Measurements from ENCODE around the gene POLA2. TPM values are rescaled to one million over a fixed set of nuclear protein-coding genes. Genes with fewer than 3 reads are reported as not detected.
"Not testable (repeated sequence)": the region's sequence is repeated elsewhere in the genome, so short reads cannot be mapped to it uniquely, and the experiment has no call there.

The POLA2 gene
- total and polyA plus RNA-seq, 5 donors: 5.7 to 13.1 (median 6.8) TPM

GRCh38 chr11:65242389-65242788 lies 19.4 kb upstream of the POLA2 start:
- ATAC-seq (no peak), DNase-seq (no peak)
- H3K27me3 ChIP-seq (ENCODE audit: control insufficient read depth, insufficient read depth): no peaks in the 10 kb centered on the region
- H3K4me1 ChIP-seq (ENCODE audit: control insufficient read depth, insufficient read depth, low read length): no peaks in the 10 kb centered on the region
- 74% methylated on average over 6 of the region's 6 CpGs for WGBS
- no peak overlapping the region for H3K4me3 ChIP-seq (ENCODE audit: low read length)
- no peaks in the 10 kb centered on the region for H3K9me3 ChIP-seq (ENCODE audit: control insufficient read depth, low read length)
- intact Hi-C loops (cut with DNase I): no loop called here
- H3K27ac ChIP-seq (ENCODE audit: low read length): no peak overlapping the region

GRCh38 chr11:65243797-65244196 lies 18.0 kb upstream of the POLA2 start:
- intact Hi-C loops (cut with DNase I): no loop called here
- WGBS: 61% methylated on average over 4 of the region's 4 CpGs
- no peak overlapping the region for H3K27ac ChIP-seq (ENCODE audit: low read length)

GRCh38 chr11:65245046-65245445 lies 16.7 kb upstream of the POLA2 start:
- intact Hi-C loops (cut with DNase I); ATAC-seq; H3K27me3 ChIP-seq (ENCODE audit: control insufficient read depth, insufficient read depth); H3K9me3 ChIP-seq (ENCODE audit: control insufficient read depth, low read length); H3K4me3 ChIP-seq (ENCODE audit: low read length); H3K27ac ChIP-seq (ENCODE audit: low read length); H3K4me1 ChIP-seq (ENCODE audit: control insufficient read depth, insufficient read depth, low read length); DNase-seq: not testable (repeated sequence)
- 93% methylated on average over 8 of the region's 8 CpGs for WGBS

More at GRCh38 chr11:65243797-65244196, 18.0 kb upstream of the POLA2 start:
- no peak for DNase-seq
- Histone ChIP-seq H3K27me3 (ENCODE audit: control insufficient read depth, insufficient read depth) (no peaks in the 10 kb centered on the region), H3K4me1 (ENCODE audit: control insufficient read depth, insufficient read depth, low read length) (no peaks in the 10 kb centered on the region), H3K4me3 (ENCODE audit: low read length) (no peak overlapping the region), H3K9me3 (ENCODE audit: control insufficient read depth, low read length) (no peaks in the 10 kb centered on the region)
- no peak for ATAC-seq

- H3K27me3 ChIP-seq (ENCODE audit: control insufficient read depth, insufficient read depth): no peaks in the 10 kb centered on the region
- DNase-seq (no peak), ATAC-seq (no peak)
- no peak overlapping the region for H3K4me3 ChIP-seq (ENCODE audit: low read length)
- no peaks in the 10 kb centered on the region for H3K9me3 ChIP-seq (ENCODE audit: control insufficient read depth, low read length)
- H3K27ac ChIP-seq (ENCODE audit: low read length): no peak overlapping the region
- no peaks in the 10 kb centered on the region for H3K4me1 ChIP-seq (ENCODE audit: control insufficient read depth, insufficient read depth, low read length)
- intact Hi-C loops (cut with DNase I): no loop called here
- WGBS: 83% methylated on average over 5 of the region's 5 CpGs
Measured at GRCh38 chr11:65246506-65246905, 15.3 kb upstream of the POLA2 start.

GRCh38 chr11:65248184-65248710 lies 13.5 kb upstream of the POLA2 start:
- ATAC-seq: peak; percentile 34 to 82
- 72% methylated on average over 9 of the region's 9 CpGs for WGBS
- H3K27me3 ChIP-seq (ENCODE audit: control insufficient read depth, insufficient read depth); H3K27ac ChIP-seq (ENCODE audit: low read length); intact Hi-C loops (cut with DNase I); H3K9me3 ChIP-seq (ENCODE audit: control insufficient read depth, low read length); DNase-seq; H3K4me3 ChIP-seq (ENCODE audit: low read length); H3K4me1 ChIP-seq (ENCODE audit: control insufficient read depth, insufficient read depth, low read length): not testable (repeated sequence)

- ATAC-seq (no peak), DNase-seq (no peak)
- intact Hi-C loops (cut with DNase I): no loop called here
- H3K4me3 ChIP-seq (ENCODE audit: low read length): no peak overlapping the region
- no peaks in the 10 kb centered on the region for H3K27me3 ChIP-seq (ENCODE audit: control insufficient read depth, insufficient read depth)
- 85% methylated on average over 9 of the region's 9 CpGs for WGBS
- no peak overlapping the region for H3K27ac ChIP-seq (ENCODE audit: low read length)
- no peaks in the 10 kb centered on the region for H3K9me3 ChIP-seq (ENCODE audit: control insufficient read depth, low read length)
- H3K4me1 ChIP-seq (ENCODE audit: control insufficient read depth, insufficient read depth, low read length): no peaks in the 10 kb centered on the region
Measured at GRCh38 chr11:65251476-65251875, 10.3 kb upstream of the POLA2 start.

GRCh38 chr11:65254724-65255123 lies 7.0 kb upstream of the POLA2 start:
- Histone ChIP-seq H3K9me3 (ENCODE audit: control insufficient read depth, low read length) (no peaks in the 10 kb centered on the region), H3K4me1 (ENCODE audit: control insufficient read depth, insufficient read depth, low read length) (no peaks in the 10 kb centered on the region), H3K27ac (ENCODE audit: low read length) (no peak overlapping the region), H3K27me3 (ENCODE audit: control insufficient read depth, insufficient read depth) (no peaks in the 10 kb centered on the region), H3K4me3 (ENCODE audit: low read length) (no peak overlapping the region)
- intact Hi-C loops (cut with DNase I): no loop called here
- 85% methylated on average over 6 of the region's 6 CpGs for WGBS
- DNase-seq (no peak), ATAC-seq (no peak)

GRCh38 chr11:65258988-65259387 lies 2.8 kb upstream of the POLA2 start:
- no peak overlapping the region for H3K27ac ChIP-seq (ENCODE audit: low read length)
- H3K4me1 ChIP-seq (ENCODE audit: control insufficient read depth, insufficient read depth, low read length): peaks cover 2% of the 10 kb centered on the region
- WGBS: 77% methylated on average over 5 of the region's 5 CpGs
- no peaks in the 10 kb centered on the region for H3K27me3 ChIP-seq (ENCODE audit: control insufficient read depth, insufficient read depth)
- intact Hi-C loops (cut with DNase I): no loop called here
- no peak overlapping the region for H3K4me3 ChIP-seq (ENCODE audit: low read length)
- DNase-seq (no peak), ATAC-seq (no peak)
- H3K9me3 ChIP-seq (ENCODE audit: control insufficient read depth, low read length): no peaks in the 10 kb centered on the region

- no peak for ATAC-seq
- H3K27ac ChIP-seq (ENCODE audit: low read length): no peak overlapping the region
- WGBS: 97% methylated on average over 17 of the region's 17 CpGs
- no peaks in the 10 kb centered on the region for H3K27me3 ChIP-seq (ENCODE audit: control insufficient read depth, insufficient read depth)
- intact Hi-C loops (cut with DNase I): no loop called here
- no peak for DNase-seq
- H3K9me3 ChIP-seq (ENCODE audit: control insufficient read depth, low read length): no peaks in the 10 kb centered on the region
- H3K4me1 ChIP-seq (ENCODE audit: control insufficient read depth, insufficient read depth, low read length): peaks cover 2% of the 10 kb centered on the region
- no peak overlapping the region for H3K4me3 ChIP-seq (ENCODE audit: low read length)
Measured at GRCh38 chr11:65260302-65260701, 1.5 kb upstream of the POLA2 start.

- Histone ChIP-seq H3K4me1 (ENCODE audit: control insufficient read depth, insufficient read depth, low read length) (peaks cover 2% of the 10 kb centered on the region), H3K4me3 (ENCODE audit: low read length) (peak overlapping the region; percentile 68), H3K27me3 (ENCODE audit: control insufficient read depth, insufficient read depth) (no peaks in the 10 kb centered on the region), H3K9me3 (ENCODE audit: control insufficient read depth, low read length) (no peaks in the 10 kb centered on the region), H3K27ac (ENCODE audit: low read length) (peak overlapping the region; percentile 97)
- intact Hi-C loops (cut with DNase I): no loop called here
- ATAC-seq (peak in 1 of 2 donors; percentile 32), DNase-seq (no peak)
- WGBS: 63% methylated on average over 26 of the region's 26 CpGs
Measured at GRCh38 chr11:65260756-65261590, 789 bp upstream of the POLA2 start.

- DNase-seq: peak in 1 of 3 donors; percentile 74
- intact Hi-C loops (cut with DNase I): no loop called here
Measured at GRCh38 chr11:65262381-65262680, 569 bp downstream of the POLA2 start.

More at GRCh38 chr11:65262381-65262680, 569 bp downstream of the POLA2 start:
- Histone ChIP-seq H3K27ac (ENCODE audit: low read length) (peak overlapping the region; percentile 85), H3K4me3 (ENCODE audit: low read length) (peak overlapping the region; percentile 72), H3K27me3 (ENCODE audit: control insufficient read depth, insufficient read depth) (no peaks in the 10 kb centered on the region), H3K9me3 (ENCODE audit: control insufficient read depth, low read length) (no peaks in the 10 kb centered on the region), H3K4me1 (ENCODE audit: control insufficient read depth, insufficient read depth, low read length) (peaks cover 2% of the 10 kb centered on the region)
- WGBS: under 1% methylated on average over 16 of the region's 16 CpGs
- no peak for ATAC-seq

Data from right cardiac atrium (tissue), 5 donors.